GM12878 (cell line): ENCODE results near the gene UTP20.

ENCODE experiments used
- CTCF ChIP-seq, 3 experiments: IDR thresholded peaks in 2 of 3; conservative IDR thresholded peaks in 1 of 3; 2 replicates each; pipeline ENCODE4 v1.5.1; 2011; ENCODE audit warnings: low read depth in 3 of 3, low read length in 3 of 3, mild to moderate bottlenecking in 3 of 3, control low read depth in 2 of 3, moderate library complexity in 2 of 3, inconsistent platforms in 1 of 3, mixed read lengths in 1 of 3; ENCODE audit not compliant: control insufficient read depth in 2 of 3, insufficient read depth in 1 of 3; ENCODE audit errors: extremely low read depth in 1 of 3
- JUND ChIP-seq: IDR thresholded peaks from 2 replicates; pipeline ENCODE4 v1.6.1; 2012; ENCODE audit warnings: low read depth, mild to moderate bottlenecking, low read length, improper control_type of control experiment, moderate library complexity
- MXI1 ChIP-seq: fragments of 150-350 bp; IDR thresholded peaks from 2 replicates; pipeline ENCODE4 v1.6.1; 2011; ENCODE audit warnings: low read depth, mild to moderate bottlenecking, inconsistent platforms, low read length, improper control_type of control experiment
- POLR2AphosphoS5 ChIP-seq: IDR thresholded peaks from 2 replicates; pipeline ENCODE4 v1.6.1; 2011; ENCODE audit warnings: mild to moderate bottlenecking, low read length, inconsistent platforms
- RAD21 ChIP-seq: IDR thresholded peaks from 2 replicates; pipeline ENCODE4 v1.6.1; 2011; ENCODE audit warnings: mild to moderate bottlenecking, low read depth, low read length, moderate library complexity; ENCODE audit not compliant: insufficient read depth
- RCOR1 ChIP-seq: conservative IDR thresholded peaks from 2 replicates; pipeline ENCODE4 v1.6.1; 2012; ENCODE audit warnings: low read depth, low read length, improper control_type of control experiment
- TAF1 ChIP-seq: IDR thresholded peaks from 2 replicates; pipeline ENCODE4 v1.6.1; 2011; ENCODE audit warnings: mild to moderate bottlenecking, low read depth, low read length, borderline replicate concordance
- ZSCAN29 ChIP-seq: fragments of 450-650 bp; IDR thresholded peaks from 2 replicates; pipeline ENCODE4 v1.6.1; 2017; ENCODE audit warnings: mild to moderate bottlenecking, moderate library complexity
- ZZZ3 ChIP-seq: IDR thresholded peaks from 2 replicates; pipeline ENCODE4 v1.6.1; 2011; ENCODE audit warnings: low read depth; ENCODE audit not compliant: control insufficient read depth, insufficient read length
- TF ChIP-seq, protein P1 (sequence below): fragments of 450-650 bp; IDR thresholded peaks from 2 replicates; pipeline ENCODE4 v1.6.1; 2017; ENCODE audit warnings: mild to moderate bottlenecking

- TF ChIP-seq CTCF (IDR thresholded peaks at IDR 0.05 in 2 of 3, conservative IDR thresholded peaks at IDR 0.05 in 1 of 3; ENCODE audit: control insufficient read depth in 2 of 3, extremely low read depth in 1 of 3, insufficient read depth in 1 of 3, low read depth in 3 of 3, low read length in 3 of 3) (no peak), ZZZ3 (no peak), MXI1 (no peak), RAD21 (no peak), TAF1 (no peak), POLR2AphosphoS5 (no peak), RCOR1 (no peak), JUND (no peak), ZSCAN29 (no peak)
- TF ChIP-seq, protein P1, sequence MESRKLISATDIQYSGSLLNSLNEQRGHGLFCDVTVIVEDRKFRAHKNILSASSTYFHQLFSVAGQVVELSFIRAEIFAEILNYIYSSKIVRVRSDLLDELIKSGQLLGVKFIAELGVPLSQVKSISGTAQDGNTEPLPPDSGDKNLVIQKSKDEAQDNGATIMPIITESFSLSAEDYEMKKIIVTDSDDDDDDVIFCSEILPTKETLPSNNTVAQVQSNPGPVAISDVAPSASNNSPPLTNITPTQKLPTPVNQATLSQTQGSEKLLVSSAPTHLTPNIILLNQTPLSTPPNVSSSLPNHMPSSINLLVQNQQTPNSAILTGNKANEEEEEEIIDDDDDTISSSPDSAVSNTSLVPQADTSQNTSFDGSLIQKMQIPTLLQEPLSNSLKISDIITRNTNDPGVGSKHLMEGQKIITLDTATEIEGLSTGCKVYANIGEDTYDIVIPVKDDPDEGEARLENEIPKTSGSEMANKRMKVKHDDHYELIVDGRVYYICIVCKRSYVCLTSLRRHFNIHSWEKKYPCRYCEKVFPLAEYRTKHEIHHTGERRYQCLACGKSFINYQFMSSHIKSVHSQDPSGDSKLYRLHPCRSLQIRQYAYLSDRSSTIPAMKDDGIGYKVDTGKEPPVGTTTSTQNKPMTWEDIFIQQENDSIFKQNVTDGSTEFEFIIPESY: no peak
Observed at GRCh38 chr12:101298426-101298825, 18.5 kb downstream of the UTP20 start.
